SK-N-SH (cell line): Measurements from ENCODE around the gene TUBA4A. TPM values are rescaled to one million over a fixed set of nuclear protein-coding genes. Genes with fewer than 3 reads are reported as not detected.

ENCODE experiments used
- CTCF ChIA-PET: fragments of 300-600, 350-600 bp; formaldehyde crosslinking; extraction: SDS; loops from one replicate; lab custom pipeline; 2021; lab: Yijun Ruan, JAX
- POLR2A ChIA-PET: fragments of 350-600 bp; sonication (Branson Sonifier 250); formaldehyde crosslinking; extraction: SDS; loops from one replicate; lab custom pipeline; 2020; ENCODE audit warnings: antibody characterized with exemption, inconsistent platforms; lab: Yijun Ruan, JAX
- DNase-seq: peaks from one replicate; pipeline ENCODE4 v3.0.0; 2012
- H2AFZ ChIP-seq: fragments of 200-600 bp; sonication (generic); 2 replicates; pipeline ENCODE4 v1.8.1; 2016; ENCODE audit warnings: antibody characterized with exemption, mild to moderate bottlenecking, low read depth
- H3F3A ChIP-seq: fragments of 200-600 bp; sonication (generic); replicated peaks from 2 replicates; pipeline ENCODE3; 2016; ENCODE audit warnings: antibody characterized with exemption, mild to moderate bottlenecking; ENCODE audit not compliant: insufficient read depth
- H3K27ac ChIP-seq, 2 experiments: fragments of 200-500 bp in 1 of 2; fragments of 200-600 bp in 1 of 2; sonication (Bioruptor generic) in 1 of 2; sonication (generic), shearing (Covaris generic) in 1 of 2; 2 replicates each; pipeline versions ENCODE4 v1.5.1 to v1.6.1; 2014 to 2016; ENCODE audit warnings: low read depth in 2 of 2, inconsistent platforms in 1 of 2, low read length in 1 of 2, mild to moderate bottlenecking in 1 of 2, mixed read lengths in 1 of 2
- H3K27me3 ChIP-seq: fragments of 200-600 bp; sonication (generic), shearing (Covaris generic); 2 replicates; pipeline ENCODE4 v1.6.1; 2016; ENCODE audit warnings: mixed run types; ENCODE audit not compliant: insufficient read depth
- H3K36me3 ChIP-seq, 2 experiments: fragments of 200-500 bp in 1 of 2; fragments of 200-600 bp in 1 of 2; sonication (Bioruptor generic) in 1 of 2; sonication (generic) in 1 of 2; replicated peaks in 1 of 2; 2 replicates each; pipeline versions ENCODE3 to v1.5.1; 2014 to 2016; ENCODE audit warnings: low read length in 1 of 2, mild to moderate bottlenecking in 1 of 2; ENCODE audit not compliant: insufficient read depth in 2 of 2, control insufficient read depth in 1 of 2
- H3K4me1 ChIP-seq, 2 experiments: fragments of 200-500 bp in 1 of 2; fragments of 200-600 bp in 1 of 2; sonication (Bioruptor generic) in 1 of 2; sonication (generic), shearing (Covaris generic) in 1 of 2; 2 replicates each; pipeline versions ENCODE4 v1.5.1 to v1.6.1; 2014 to 2016; ENCODE audit warnings: low read depth in 1 of 2, low read length in 1 of 2, mixed run types in 1 of 2; ENCODE audit not compliant: insufficient read depth in 2 of 2, control insufficient read depth in 1 of 2
- H3K4me2 ChIP-seq: fragments of 200-600 bp; sonication (generic), shearing (Covaris generic); 2 replicates; pipeline ENCODE4 v1.6.1; 2017; ENCODE audit warnings: mixed run types
- H3K4me3 ChIP-seq, 2 experiments: fragments of 200-500 bp in 1 of 2; fragments of 200-600 bp in 1 of 2; sonication (Bioruptor generic) in 1 of 2; sonication (generic), shearing (Covaris generic) in 1 of 2; 2 replicates each; pipeline versions ENCODE4 v1.5.1 to v1.8.1; 2014 to 2016; ENCODE audit warnings: low read depth in 2 of 2, inconsistent platforms in 1 of 2, low read length in 1 of 2, mild to moderate bottlenecking in 1 of 2, mixed read lengths in 1 of 2, moderate library complexity in 1 of 2
- H3K79me2 ChIP-seq: fragments of 200-600 bp; sonication (generic); 2 replicates; pipeline ENCODE4 v1.8.1; 2017; ENCODE audit warnings: mild to moderate bottlenecking; ENCODE audit not compliant: insufficient read depth
- H3K9ac ChIP-seq: fragments of 200-600 bp; sonication (generic); 2 replicates; pipeline ENCODE4 v1.6.1; 2017; ENCODE audit warnings: mixed run types
- H3K9me2 ChIP-seq: fragments of 200-600 bp; sonication (generic); 2 replicates; pipeline ENCODE4 v1.6.1; 2017; ENCODE audit warnings: mixed run types
- H3K9me3 ChIP-seq: fragments of 200-600 bp; sonication (generic); 2 replicates; pipeline ENCODE4 v1.6.1; 2017; ENCODE audit warnings: mixed run types, mild to moderate bottlenecking, moderate library complexity
- H4K20me1 ChIP-seq: fragments of 200-600 bp; sonication (generic); 2 replicates; pipeline ENCODE4 v1.6.1; 2017; ENCODE audit warnings: mild to moderate bottlenecking, mixed run types; ENCODE audit not compliant: insufficient read depth
- CHD2 ChIP-seq: fragments of 150-350 bp; IDR thresholded peaks from 2 replicates; pipeline ENCODE4 v1.6.1; 2018; ENCODE audit warnings: low read length; ENCODE audit not compliant: partially characterized antibody
- ELF1 ChIP-seq: IDR thresholded peaks from 2 replicates; pipeline ENCODE4 v1.4.0; 2012
- EP300 ChIP-seq, 2 experiments: IDR thresholded peaks; 2 replicates each; pipeline versions ENCODE4 v1.4.0 to v1.6.1; 2012; ENCODE audit warnings: borderline replicate concordance in 1 of 2, low read depth in 1 of 2, low read length in 1 of 2
- FOXM1 ChIP-seq: IDR thresholded peaks from 2 replicates; pipeline ENCODE4 v1.4.0; 2012; ENCODE audit warnings: low read depth, mild to moderate bottlenecking
- JUND ChIP-seq: IDR thresholded peaks from 2 replicates; pipeline ENCODE4 v1.4.0; 2012
- MEF2A ChIP-seq: IDR thresholded peaks from 2 replicates; pipeline ENCODE4 v1.4.0; 2012; ENCODE audit warnings: low read depth, borderline replicate concordance
- MXI1 ChIP-seq: IDR thresholded peaks from 2 replicates; pipeline ENCODE4 v1.6.1; 2012; ENCODE audit warnings: mild to moderate bottlenecking, low read depth, low read length, improper control_type of control experiment
- NFIC ChIP-seq: IDR thresholded peaks from 2 replicates; pipeline ENCODE4 v1.4.0; 2012; ENCODE audit warnings: borderline replicate concordance
- RAD21 ChIP-seq: IDR thresholded peaks from 2 replicates; pipeline ENCODE4 v1.6.1; 2012; ENCODE audit warnings: mild to moderate bottlenecking, low read length
- RFX5 ChIP-seq: IDR thresholded peaks from 2 replicates; pipeline ENCODE4 v1.6.1; 2012; ENCODE audit warnings: mild to moderate bottlenecking, improper control_type of control experiment, low read length
- RXRA ChIP-seq: IDR thresholded peaks from 2 replicates; pipeline ENCODE4 v1.4.0; 2012; ENCODE audit warnings: low read depth, mild to moderate bottlenecking, borderline replicate concordance
- SIN3A ChIP-seq: IDR thresholded peaks from 2 replicates; pipeline ENCODE4 v1.6.1; 2012; ENCODE audit warnings: low read depth, mild to moderate bottlenecking, low read length, moderate library complexity, borderline replicate concordance
- SMC3 ChIP-seq: IDR thresholded peaks from 2 replicates; pipeline ENCODE4 v1.6.1; 2012; ENCODE audit warnings: low read depth, low read length, improper control_type of control experiment
- TAF1 ChIP-seq: IDR thresholded peaks from 2 replicates; pipeline ENCODE4 v1.6.1; 2012; ENCODE audit warnings: low read depth, mild to moderate bottlenecking, low read length, moderate library complexity, borderline replicate concordance
- YY1 ChIP-seq: IDR thresholded peaks from 2 replicates; pipeline ENCODE4 v1.4.0; 2012; ENCODE audit warnings: low read depth, mild to moderate bottlenecking
- WGBS: methylation state at CpG from one replicate; pipeline ENCODE4 v1.1.6; 2017; ENCODE audit warnings: low lambda C conversion rate; 5-methylcytosine and 5-hydroxymethylcytosine counted together
- polyA plus RNA-seq, 3 experiments: library from polyadenylated mRNA; depleted of rRNA; stranded (reverse); fragments of >200 nt; gene quantifications; 2 replicates each; pipeline ENCODE4 v1.2.3, GENCODE V29; 2012
- TF ChIP-seq, protein P1 (sequence below): IDR thresholded peaks from 2 replicates; pipeline ENCODE4; 2012
- TF ChIP-seq, protein P2 (sequence below): IDR thresholded peaks from 2 replicates; pipeline ENCODE4 v1.4.0; 2012; ENCODE audit warnings: low read depth
- TF ChIP-seq, protein P3 (sequence below): fragments of 150-350 bp; IDR thresholded peaks from 2 replicates; pipeline ENCODE4 v1.6.1; 2016; ENCODE audit warnings: mild to moderate bottlenecking, low read depth, low read length
- TF ChIP-seq, protein P4 (sequence below): IDR thresholded peaks from 2 replicates; pipeline ENCODE4 v1.4.0; 2012; ENCODE audit warnings: low read depth, borderline replicate concordance

The TUBA4A gene
- polyA plus RNA-seq, 1 of the 3 experiments (the other 2 are of a cell fraction): 6.2 TPM

DNA sequence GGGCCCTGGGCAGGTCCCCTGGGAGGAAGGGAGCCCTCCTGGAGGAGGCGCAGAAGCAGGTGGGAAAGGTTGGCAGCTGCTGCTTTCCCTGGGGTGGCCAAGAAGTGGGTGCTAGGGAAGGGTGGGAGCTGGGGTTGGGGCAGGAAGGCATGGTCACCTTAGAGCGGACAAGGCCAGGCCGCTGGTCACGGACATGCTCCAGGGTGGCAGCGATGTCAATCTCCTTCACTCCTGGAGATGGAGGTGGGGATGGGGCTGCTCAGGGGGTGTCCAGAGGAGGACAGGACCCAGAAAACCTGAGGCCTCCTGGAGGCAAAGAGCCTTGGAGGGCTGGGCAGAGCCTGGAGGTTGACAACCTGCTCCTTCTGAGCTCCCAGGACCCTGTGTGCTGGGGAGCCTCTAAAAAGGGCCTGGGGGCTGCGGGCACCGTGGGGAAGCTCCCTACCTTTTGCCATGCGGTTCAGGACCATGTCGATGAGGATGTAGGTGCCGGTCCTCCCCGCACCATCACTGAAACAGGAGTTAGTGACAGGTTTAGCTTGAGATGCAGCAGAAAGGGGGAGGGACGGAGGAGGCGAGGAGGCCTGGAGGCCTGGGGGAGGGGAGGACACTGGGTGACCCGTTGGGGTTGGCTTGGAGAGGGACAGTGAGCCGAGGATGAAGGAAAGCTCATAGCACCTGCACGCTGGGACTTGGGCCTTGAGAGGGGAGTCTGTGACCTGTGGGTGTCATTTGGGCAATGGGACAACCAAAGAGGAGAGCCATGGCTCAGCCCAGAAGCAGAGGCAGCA is 36.9 kb upstream of the TUBA4A start:
- 89% methylated on average over 15 of the region's 16 CpGs for WGBS
- CTCF ChIA-PET: interaction anchor here (1.9 to 9.0 kb wide), 4 partner anchors 11 to 131 kb away, joined by 6 to 312 read pairs (median 46); partner anchors contain the start of genes CNPPD1, DNAJB2, NHEJ1 and SLC23A3

More for the DNA sequence above, 36.9 kb upstream of the TUBA4A start:
- no peak overlapping the region for H2AFZ ChIP-seq
- no peaks in the 10 kb centered on the region for H3K79me2 ChIP-seq
- no peaks in the 10 kb centered on the region for H3K36me3 ChIP-seq
- TF ChIP-seq SMC3 (no peak), JUND (no peak), MXI1 (no peak), RFX5 (no peak), CHD2 (no peak), NFIC (no peak), SIN3A (no peak), MEF2A (no peak), TAF1 (no peak), ELF1 (no peak), FOXM1 (no peak), EP300 (IDR thresholded peaks at IDR 0.05; ENCODE audit: borderline replicate concordance in 1 of 2, low read depth in 1 of 2, low read length in 1 of 2) (no peak), RXRA (no peak), RAD21 (no peak), YY1 (no peak)
- TF ChIP-seq, protein P1, sequence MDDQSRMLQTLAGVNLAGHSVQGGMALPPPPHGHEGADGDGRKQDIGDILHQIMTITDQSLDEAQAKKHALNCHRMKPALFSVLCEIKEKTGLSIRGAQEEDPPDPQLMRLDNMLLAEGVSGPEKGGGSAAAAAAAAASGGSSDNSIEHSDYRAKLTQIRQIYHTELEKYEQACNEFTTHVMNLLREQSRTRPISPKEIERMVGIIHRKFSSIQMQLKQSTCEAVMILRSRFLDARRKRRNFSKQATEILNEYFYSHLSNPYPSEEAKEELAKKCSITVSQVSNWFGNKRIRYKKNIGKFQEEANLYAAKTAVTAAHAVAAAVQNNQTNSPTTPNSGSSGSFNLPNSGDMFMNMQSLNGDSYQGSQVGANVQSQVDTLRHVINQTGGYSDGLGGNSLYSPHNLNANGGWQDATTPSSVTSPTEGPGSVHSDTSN: no peak
- TF ChIP-seq, protein P2, sequence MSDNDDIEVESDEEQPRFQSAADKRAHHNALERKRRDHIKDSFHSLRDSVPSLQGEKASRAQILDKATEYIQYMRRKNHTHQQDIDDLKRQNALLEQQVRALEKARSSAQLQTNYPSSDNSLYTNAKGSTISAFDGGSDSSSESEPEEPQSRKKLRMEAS: no peak
- TF ChIP-seq, protein P3, sequence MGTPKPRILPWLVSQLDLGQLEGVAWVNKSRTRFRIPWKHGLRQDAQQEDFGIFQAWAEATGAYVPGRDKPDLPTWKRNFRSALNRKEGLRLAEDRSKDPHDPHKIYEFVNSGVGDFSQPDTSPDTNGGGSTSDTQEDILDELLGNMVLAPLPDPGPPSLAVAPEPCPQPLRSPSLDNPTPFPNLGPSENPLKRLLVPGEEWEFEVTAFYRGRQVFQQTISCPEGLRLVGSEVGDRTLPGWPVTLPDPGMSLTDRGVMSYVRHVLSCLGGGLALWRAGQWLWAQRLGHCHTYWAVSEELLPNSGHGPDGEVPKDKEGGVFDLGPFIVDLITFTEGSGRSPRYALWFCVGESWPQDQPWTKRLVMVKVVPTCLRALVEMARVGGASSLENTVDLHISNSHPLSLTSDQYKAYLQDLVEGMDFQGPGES: no peak
- TF ChIP-seq, protein P4, sequence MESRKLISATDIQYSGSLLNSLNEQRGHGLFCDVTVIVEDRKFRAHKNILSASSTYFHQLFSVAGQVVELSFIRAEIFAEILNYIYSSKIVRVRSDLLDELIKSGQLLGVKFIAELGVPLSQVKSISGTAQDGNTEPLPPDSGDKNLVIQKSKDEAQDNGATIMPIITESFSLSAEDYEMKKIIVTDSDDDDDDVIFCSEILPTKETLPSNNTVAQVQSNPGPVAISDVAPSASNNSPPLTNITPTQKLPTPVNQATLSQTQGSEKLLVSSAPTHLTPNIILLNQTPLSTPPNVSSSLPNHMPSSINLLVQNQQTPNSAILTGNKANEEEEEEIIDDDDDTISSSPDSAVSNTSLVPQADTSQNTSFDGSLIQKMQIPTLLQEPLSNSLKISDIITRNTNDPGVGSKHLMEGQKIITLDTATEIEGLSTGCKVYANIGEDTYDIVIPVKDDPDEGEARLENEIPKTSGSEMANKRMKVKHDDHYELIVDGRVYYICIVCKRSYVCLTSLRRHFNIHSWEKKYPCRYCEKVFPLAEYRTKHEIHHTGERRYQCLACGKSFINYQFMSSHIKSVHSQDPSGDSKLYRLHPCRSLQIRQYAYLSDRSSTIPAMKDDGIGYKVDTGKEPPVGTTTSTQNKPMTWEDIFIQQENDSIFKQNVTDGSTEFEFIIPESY: no peak
- no peaks in the 10 kb centered on the region for H3K9me3 ChIP-seq
- peaks cover 12% of the 10 kb centered on the region for H3F3A ChIP-seq
- DNase-seq: no peak
- H3K9ac ChIP-seq: no peak overlapping the region
- no peak overlapping the region for H3K4me3 ChIP-seq
- POLR2A ChIA-PET: no interaction called here
- H3K4me2 ChIP-seq: peak overlapping the region; percentile 66; the same call in 1 of the 2 replicates
- H3K27ac ChIP-seq: no peak overlapping the region
- H3K4me1 ChIP-seq: peaks cover 8% of the 10 kb centered on the region in 2 experiments; a peak in 1 of 4 replicates
- no peaks in the 10 kb centered on the region for H4K20me1 ChIP-seq
- no peaks in the 10 kb centered on the region for H3K9me2 ChIP-seq
- no peaks in the 10 kb centered on the region for H3K27me3 ChIP-seq
